NCI-H460 (cell line): ENCODE measurements around the gene MAP1S. TPM values are rescaled to one million over a fixed set of nuclear protein-coding genes. Genes with fewer than 3 reads are reported as not detected.

Source experiments
- total RNA-seq: library from RNA; depleted of rRNA; stranded (reverse); fragments of >200 nt; shearing (Covaris generic); gene quantifications from 2 replicates; pipeline ENCODE4 v1.2.3, GENCODE V29; 2014; rRNA removed

Gene MAP1S
- total RNA-seq, 1 experiment from 2014 or later, result 10.4 TPM

Other genes starting within 250 kb of the MAP1S start
- gene SLC27A1, start 249.0 kb upstream of the MAP1S start, total RNA-seq, result 5.9 and 8.1 TPM in 2 replicates
- gene PGLS, start 207.8 kb upstream of the MAP1S start, total RNA-seq, result 46.0 and 60.8 TPM in 2 replicates
- 38.8 and 41.4 TPM in 2 replicates for gene COLGALT1, start 163.8 kb upstream of the MAP1S start, total RNA-seq
- gene UNC13A, start 31.1 kb upstream of the MAP1S start, total RNA-seq, result 0.69 and 0.84 TPM in 2 replicates
- gene FCHO1, start 32.0 kb downstream of the MAP1S start, total RNA-seq, result 4.1 and 4.6 TPM in 2 replicates
- 0.05 TPM in 1 of 2 replicates, not detected in the other for gene B3GNT3, start 75.7 kb downstream of the MAP1S start, total RNA-seq
- not detected in 2 replicates for gene INSL3, start 102.0 kb downstream of the MAP1S start, total RNA-seq
- 1.1 and 1.4 TPM in 2 replicates for gene JAK3, start 128.5 kb downstream of the MAP1S start, total RNA-seq
- gene RPL18A, start 140.4 kb downstream of the MAP1S start, total RNA-seq, result 1,987 and 2,181 TPM in 2 replicates
- 0.02 TPM in 1 of 2 replicates, not detected in the other for gene SLC5A5, start 152.5 kb downstream of the MAP1S start, total RNA-seq
- 32.3 and 45.4 TPM in 2 replicates for gene CCDC124, start 213.5 kb downstream of the MAP1S start, total RNA-seq
- 0.10 TPM in 1 of 2 replicates, not detected in the other for gene KCNN1, start 247.6 kb downstream of the MAP1S start, total RNA-seq